GM21717 (cell line): ENCODE results near the gene MBNL1.
"Not testable (repeated sequence)": the region's sequence is repeated elsewhere in the genome, so short reads cannot be mapped to it uniquely, and the experiment has no call there.

Experiments used
- ATAC-seq: cut with Tn5 transposase; IDR thresholded peaks from one replicate; pipeline ENCODE4 v1.9.1; 2021; ENCODE audit warnings: mild to moderate bottlenecking, moderate library complexity; ENCODE audit not compliant: unreplicated experiment

Gene MBNL1

GRCh38 chr3:152395764-152396163 is 127.0 kb downstream of the MBNL1 start:
- no peak for ATAC-seq

- no peak for ATAC-seq
These were observed 128.1 kb downstream of the MBNL1 start for GRCh38 chr3:152396867-152397266.

GRCh38 chr3:152397348-152397747 is 128.6 kb downstream of the MBNL1 start:
- not testable (repeated sequence) for ATAC-seq

- ATAC-seq = no peak
These were observed 129.8 kb downstream of the MBNL1 start for GRCh38 chr3:152398495-152398894.

- no peak for ATAC-seq
These were observed 130.6 kb downstream of the MBNL1 start for GRCh38 chr3:152399374-152399773.

- ATAC-seq = no peak
These were observed 132.2 kb downstream of the MBNL1 start for GRCh38 chr3:152400887-152401286.

- ATAC-seq = no peak
These were observed 134.1 kb downstream of the MBNL1 start for GRCh38 chr3:152402695-152403451.

GRCh38 chr3:152403632-152404066 is 134.9 kb downstream of the MBNL1 start:
- ATAC-seq = no peak

GRCh38 chr3:152404976-152405375 is 136.2 kb downstream of the MBNL1 start:
- no peak for ATAC-seq

GRCh38 chr3:152405915-152406802 is 137.4 kb downstream of the MBNL1 start:
- ATAC-seq = no peak

- ATAC-seq = no peak
These were observed 144.5 kb downstream of the MBNL1 start for GRCh38 chr3:152413240-152413639.

- no peak for ATAC-seq
These were observed 148.3 kb downstream of the MBNL1 start for GRCh38 chr3:152416808-152417580.

GRCh38 chr3:152419748-152420147 is 151.0 kb downstream of the MBNL1 start:
- ATAC-seq = no peak

GRCh38 chr3:152421162-152421561 is 152.4 kb downstream of the MBNL1 start:
- ATAC-seq = no peak

- ATAC-seq = no peak
These were observed 157.7 kb downstream of the MBNL1 start for GRCh38 chr3:152426393-152426792.

- no peak for ATAC-seq
These were observed 159.8 kb downstream of the MBNL1 start for GRCh38 chr3:152428577-152428976.

- ATAC-seq = no peak
These were observed 161.7 kb downstream of the MBNL1 start for GRCh38 chr3:152430223-152431002.

GRCh38 chr3:152434142-152434541 is 165.4 kb downstream of the MBNL1 start:
- no peak for ATAC-seq

- ATAC-seq = not testable (repeated sequence)
These were observed 166.5 kb downstream of the MBNL1 start for GRCh38 chr3:152435210-152435609.
